Choroid plexus epithelial cell (primary cell): ENCODE measurements around the gene CCDC34.

Experiments
- DNase-seq: peaks from one replicate; pipeline ENCODE4 v3.0.0-alpha.2; 2010; ENCODE audit warnings: low read depth
- H3K4me3 ChIP-seq: 2 replicates; pipeline ENCODE4 v1.5.1; 2011; ENCODE audit warnings: low read depth, mild to moderate bottlenecking, control low read depth, low read length, moderate library complexity
- TF ChIP-seq, protein P1 (sequence below): conservative IDR thresholded peaks from 2 replicates; pipeline ENCODE4 v1.5.1; 2011; ENCODE audit warnings: low read depth, mild to moderate bottlenecking, control low read depth, inconsistent platforms, low read length, moderate library complexity

Gene CCDC34

DNA sequence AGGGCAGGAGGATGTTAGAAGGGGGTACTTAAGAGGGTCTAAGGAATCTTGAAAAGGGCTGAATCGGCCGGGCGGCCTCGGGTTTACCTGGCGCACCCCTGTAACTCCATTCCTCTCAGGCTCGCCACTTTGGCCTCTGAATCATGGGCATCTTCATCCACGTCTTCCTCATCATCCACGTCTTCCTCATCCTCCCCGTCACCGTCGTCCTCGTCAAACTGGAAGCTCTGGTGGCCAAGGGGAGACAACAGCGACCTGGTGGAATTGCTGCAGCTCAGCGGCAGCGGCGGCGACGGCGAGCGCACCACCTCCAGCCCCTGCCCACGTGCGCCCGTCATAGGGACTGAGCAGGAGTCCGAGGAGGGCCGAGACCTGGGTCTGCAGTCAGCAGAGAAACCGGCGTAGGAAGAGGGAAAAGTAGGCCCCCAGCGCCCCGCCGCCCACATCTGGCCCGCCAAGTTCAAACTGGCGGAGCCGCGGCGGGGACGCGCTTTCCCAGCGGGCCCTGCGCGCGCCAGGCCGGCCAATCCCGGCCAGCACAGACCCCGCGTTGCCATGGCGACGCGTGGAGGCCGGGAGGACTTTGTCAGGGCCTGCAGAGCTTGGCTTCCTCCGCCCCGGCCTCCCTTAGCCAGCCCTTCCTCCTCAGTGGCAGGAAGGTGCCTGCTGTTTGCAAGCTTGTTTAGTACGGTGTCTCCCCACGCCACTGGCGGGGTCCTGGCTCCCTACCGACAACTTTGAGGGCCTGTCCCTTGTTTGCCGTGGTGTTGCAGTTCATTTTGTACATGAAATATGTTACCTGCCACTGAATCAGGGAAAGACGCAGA, at the start of gene CCDC34:
Gene CCDC34, minus strand, starts transcription at position 467 of the 827 bp plus-strand sequence. Its CDS starts 21 bp downstream, at position 446.
- TF ChIP-seq, protein P1, sequence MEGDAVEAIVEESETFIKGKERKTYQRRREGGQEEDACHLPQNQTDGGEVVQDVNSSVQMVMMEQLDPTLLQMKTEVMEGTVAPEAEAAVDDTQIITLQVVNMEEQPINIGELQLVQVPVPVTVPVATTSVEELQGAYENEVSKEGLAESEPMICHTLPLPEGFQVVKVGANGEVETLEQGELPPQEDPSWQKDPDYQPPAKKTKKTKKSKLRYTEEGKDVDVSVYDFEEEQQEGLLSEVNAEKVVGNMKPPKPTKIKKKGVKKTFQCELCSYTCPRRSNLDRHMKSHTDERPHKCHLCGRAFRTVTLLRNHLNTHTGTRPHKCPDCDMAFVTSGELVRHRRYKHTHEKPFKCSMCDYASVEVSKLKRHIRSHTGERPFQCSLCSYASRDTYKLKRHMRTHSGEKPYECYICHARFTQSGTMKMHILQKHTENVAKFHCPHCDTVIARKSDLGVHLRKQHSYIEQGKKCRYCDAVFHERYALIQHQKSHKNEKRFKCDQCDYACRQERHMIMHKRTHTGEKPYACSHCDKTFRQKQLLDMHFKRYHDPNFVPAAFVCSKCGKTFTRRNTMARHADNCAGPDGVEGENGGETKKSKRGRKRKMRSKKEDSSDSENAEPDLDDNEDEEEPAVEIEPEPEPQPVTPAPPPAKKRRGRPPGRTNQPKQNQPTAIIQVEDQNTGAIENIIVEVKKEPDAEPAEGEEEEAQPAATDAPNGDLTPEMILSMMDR, result no peak
- peak; percentile 95 for DNase-seq
- H3K4me3 ChIP-seq, result peak within 1 kb of the TSS; percentile 91

- TF ChIP-seq, protein P1, result no peak
- H3K4me3 ChIP-seq, result no peak overlapping the region
- DNase-seq, result no peak
Measured at GRCh38 chr11:27412192-27412691, 49.2 kb upstream of the CCDC34 start.

- DNase-seq, result no peak
- TF ChIP-seq, protein P1, result no peak
- H3K4me3 ChIP-seq, result no peak overlapping the region
Measured at GRCh38 chr11:27411328-27411727, 48.3 kb upstream of the CCDC34 start.

- H3K4me3 ChIP-seq, result no peak overlapping the region
- TF ChIP-seq, protein P1, result no peak
- DNase-seq, result no peak
Measured at GRCh38 chr11:27410272-27410671, 47.3 kb upstream of the CCDC34 start.

DNA sequence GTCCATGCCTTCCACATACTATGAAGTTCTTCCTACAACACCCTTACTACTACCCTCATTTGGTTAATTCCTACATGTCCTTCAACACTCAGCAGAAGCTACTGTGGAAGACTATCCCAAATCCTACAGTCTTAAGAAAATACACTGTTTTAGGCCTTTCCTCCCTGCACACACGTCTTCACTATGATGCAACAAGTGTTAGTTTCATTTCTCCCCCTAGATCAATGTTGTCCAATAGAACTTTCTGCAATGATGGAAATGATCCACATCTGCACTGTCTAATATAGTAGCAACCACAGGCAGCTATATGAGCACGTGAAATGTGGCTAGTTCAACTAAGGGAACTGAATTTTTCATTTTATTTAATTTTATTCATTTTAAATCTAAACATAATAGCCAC, 46.7 kb upstream of the CCDC34 start:
- TF ChIP-seq, protein P1, result no peak
- no peak overlapping the region for H3K4me3 ChIP-seq
- DNase-seq, result no peak

DNA sequence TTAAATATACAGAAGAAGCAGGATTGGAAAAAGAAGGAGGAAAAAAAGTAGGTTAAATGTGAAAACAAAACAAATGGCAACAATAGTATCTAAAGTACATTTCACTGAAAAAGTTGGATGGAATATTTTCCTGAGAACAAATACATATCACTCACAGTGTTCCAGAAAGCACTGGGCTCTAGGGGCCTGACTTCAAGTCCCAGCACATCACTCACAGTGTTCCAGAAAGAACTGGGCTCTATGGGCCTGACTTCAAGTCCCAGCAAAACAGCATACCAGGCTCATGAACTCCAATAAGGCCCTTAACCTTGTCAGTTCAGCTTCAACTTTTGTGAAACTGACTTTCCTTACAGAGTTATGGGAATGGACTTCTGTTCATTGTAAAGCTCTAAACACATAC, 46.0 kb upstream of the CCDC34 start:
- no peak overlapping the region for H3K4me3 ChIP-seq
- no peak for DNase-seq
- TF ChIP-seq, protein P1, result no peak
